GM21723 (cell line): ENCODE measurements around the gene CORO1C.
A peak's percentile ranks its signal among the peaks of the same experiment; 100 is the strongest.
"Not testable (repeated sequence)": the region's sequence is repeated elsewhere in the genome, so short reads cannot be mapped to it uniquely, and the experiment has no call there.

Experiments used
- ATAC-seq: cut with Tn5 transposase; IDR thresholded peaks from one replicate; pipeline ENCODE4 v1.9.1; 2021; ENCODE audit warnings: mild to moderate bottlenecking, moderate library complexity; ENCODE audit not compliant: unreplicated experiment

CORO1C gene

GRCh38 chr12:108755481-108755880 lies 24.2 kb upstream of the CORO1C start:
- ATAC-seq = no peak

- no peak for ATAC-seq
Observed at GRCh38 chr12:108753976-108754375, 22.7 kb upstream of the CORO1C start.

- no peak for ATAC-seq
Observed at GRCh38 chr12:108752387-108752786, 21.1 kb upstream of the CORO1C start.

- no peak for ATAC-seq
Observed at GRCh38 chr12:108751821-108752220, 20.5 kb upstream of the CORO1C start.

- not testable (repeated sequence) for ATAC-seq
Observed at GRCh38 chr12:108751003-108751402, 19.7 kb upstream of the CORO1C start.

- ATAC-seq = no peak
Observed at GRCh38 chr12:108750526-108750925, 19.2 kb upstream of the CORO1C start.

- no peak for ATAC-seq
Observed at GRCh38 chr12:108747563-108747962, 16.2 kb upstream of the CORO1C start.

GRCh38 chr12:108745641-108746040 lies 14.3 kb upstream of the CORO1C start:
- ATAC-seq = no peak

GRCh38 chr12:108744021-108744897 lies 12.9 kb upstream of the CORO1C start:
- ATAC-seq = no peak

- no peak for ATAC-seq
Observed at GRCh38 chr12:108738170-108738569, 6.9 kb upstream of the CORO1C start.

GRCh38 chr12:108735855-108736254 lies 4.5 kb upstream of the CORO1C start:
- no peak for ATAC-seq

- no peak for ATAC-seq
Observed at GRCh38 chr12:108734200-108734906, 3.0 kb upstream of the CORO1C start.

GRCh38 chr12:108733230-108733531 lies 1.9 kb upstream of the CORO1C start:
- not testable (repeated sequence) for ATAC-seq

GRCh38 chr12:108732489-108733229 lies 1.3 kb upstream of the CORO1C start:
- ATAC-seq = no peak

GRCh38 chr12:108731866-108732461 lies 646 bp upstream of the CORO1C start:
- ATAC-seq = peak; percentile 58

GRCh38 chr12:108730365-108731104 lies 783 bp downstream of the CORO1C start:
- peak; percentile 29 for ATAC-seq

GRCh38 chr12:108729612-108730364 lies 1.5 kb downstream of the CORO1C start:
- no peak for ATAC-seq

- no peak for ATAC-seq
Observed at GRCh38 chr12:108728820-108729611, 2.3 kb downstream of the CORO1C start.
